Heart left ventricle (tissue), 13 donors: ENCODE results near the gene BEAN1.

Source experiments
- CTCF ChIP-seq, 12 donors: fragments of 200-600 bp; sonication (generic) in 4 of 12; IDR thresholded peaks; one replicate each; pipeline versions ENCODE4 v1.5.0 to v1.8.0; 2018 to 2022; ENCODE audit warnings: antibody characterized with exemption in 12 of 12, mild to moderate bottlenecking in 5 of 12
- POLR2A ChIP-seq, 2 donors: fragments of 450-650 bp; IDR thresholded peaks; one replicate each; pipeline ENCODE4 v1.6.1; 2017; ENCODE audit warnings: antibody characterized with exemption in 2 of 2, mild to moderate bottlenecking in 2 of 2, moderate library complexity in 2 of 2
- donor health status: ischemic (EF 13 %, LVEDD 7.1; RV severe dilation, severe dysfunction).
- donor health status: DM: no; HTN: yes; CAD: no.
- donor health status: DM: no; HTN: no; CAD: no.
- donor health status: ischemic (EF 25% LVEDD 6.9; RV normal size, moderate dysfunction).
- donor health status: ischemic (EF 25% LVEDD 5.7; RV mildly dilated, moderate dysfunction).
- donor health status: ischemic (EF 35%, LVEDD 5.7; RV mildly dilated, moderate dysfunction).
- donor health status: nonischemic (EF 11% LVEDD 7.7; RV severe dilation, severe dysfunction).
- donor health status: DM: yes; HTN: yes; CAD: no.
- donor health status: PGD.
- donor health status: ischemic (EF 29% LVEDD 5.4; RV normal size, mild dysfunction).
- donor health status: nonischemic (EF 23%, LVEDD 6.1; RV moderate dilation, normal function).

DNA sequence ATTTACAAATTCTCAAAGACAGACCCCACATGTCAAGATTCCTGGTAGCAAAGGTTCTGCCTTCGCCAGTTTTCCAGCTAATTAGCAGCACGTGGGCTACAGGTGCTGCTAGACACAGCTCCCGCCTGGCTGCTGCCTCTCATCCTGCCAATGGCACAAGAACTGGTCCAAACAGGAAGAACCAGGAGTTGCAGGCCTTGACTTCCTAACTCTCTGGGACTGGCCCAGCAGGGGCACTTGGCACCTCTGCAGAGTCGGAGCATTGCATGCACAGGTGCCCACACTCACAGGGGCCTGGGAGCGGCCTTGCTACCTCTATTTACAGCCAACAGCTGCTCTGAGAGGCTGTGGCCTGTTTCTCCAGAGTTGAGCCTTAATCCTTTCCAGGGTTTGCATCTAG, 83.2 kb downstream of the BEAN1 start:
- TF ChIP-seq CTCF (IDR thresholded peaks at IDR 0.05): no peak
- TF ChIP-seq POLR2A (IDR thresholded peaks at IDR 0.05): no peak
